ENCODE results near the gene FSCN2.

The FSCN2 gene

DNA sequence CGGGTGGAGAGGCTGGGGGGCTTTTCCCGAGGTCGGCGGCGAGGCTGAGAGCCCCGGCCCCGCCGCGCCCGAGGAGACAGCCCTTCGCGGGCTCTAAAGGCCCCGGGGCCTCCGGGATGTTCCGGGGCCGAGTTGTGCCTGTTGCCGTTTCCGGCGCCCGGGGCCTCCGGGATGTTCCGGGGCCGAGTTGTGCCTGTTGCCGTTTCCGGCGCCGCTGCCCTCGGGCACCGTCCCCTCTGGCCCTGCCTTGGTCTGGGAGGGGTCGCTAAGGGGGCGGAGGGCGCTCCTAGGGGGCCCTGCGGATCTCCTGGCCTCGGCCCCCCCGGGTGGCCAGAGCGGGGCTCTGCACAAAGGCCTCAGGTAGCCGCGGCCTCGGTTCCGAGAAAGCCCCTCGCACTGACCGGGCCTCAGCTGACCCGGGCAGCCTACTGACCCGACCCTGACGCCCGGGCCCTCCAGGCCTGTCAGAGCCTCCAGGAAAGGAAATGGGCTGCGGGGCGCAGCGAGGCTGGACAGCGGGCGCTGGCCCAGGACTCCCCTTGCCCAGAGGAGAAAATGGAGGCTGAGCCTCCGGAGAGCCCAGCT, 39.8 kb upstream of the FSCN2 start:
- TF ChIP-seq, protein P1, sequence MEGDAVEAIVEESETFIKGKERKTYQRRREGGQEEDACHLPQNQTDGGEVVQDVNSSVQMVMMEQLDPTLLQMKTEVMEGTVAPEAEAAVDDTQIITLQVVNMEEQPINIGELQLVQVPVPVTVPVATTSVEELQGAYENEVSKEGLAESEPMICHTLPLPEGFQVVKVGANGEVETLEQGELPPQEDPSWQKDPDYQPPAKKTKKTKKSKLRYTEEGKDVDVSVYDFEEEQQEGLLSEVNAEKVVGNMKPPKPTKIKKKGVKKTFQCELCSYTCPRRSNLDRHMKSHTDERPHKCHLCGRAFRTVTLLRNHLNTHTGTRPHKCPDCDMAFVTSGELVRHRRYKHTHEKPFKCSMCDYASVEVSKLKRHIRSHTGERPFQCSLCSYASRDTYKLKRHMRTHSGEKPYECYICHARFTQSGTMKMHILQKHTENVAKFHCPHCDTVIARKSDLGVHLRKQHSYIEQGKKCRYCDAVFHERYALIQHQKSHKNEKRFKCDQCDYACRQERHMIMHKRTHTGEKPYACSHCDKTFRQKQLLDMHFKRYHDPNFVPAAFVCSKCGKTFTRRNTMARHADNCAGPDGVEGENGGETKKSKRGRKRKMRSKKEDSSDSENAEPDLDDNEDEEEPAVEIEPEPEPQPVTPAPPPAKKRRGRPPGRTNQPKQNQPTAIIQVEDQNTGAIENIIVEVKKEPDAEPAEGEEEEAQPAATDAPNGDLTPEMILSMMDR (IDR thresholded peaks at IDR 0.05; ENCODE audit: low read depth, low read length) = no peak
- no peak for DNase-seq (ENCODE audit: extremely low read depth, low read depth)

DNA sequence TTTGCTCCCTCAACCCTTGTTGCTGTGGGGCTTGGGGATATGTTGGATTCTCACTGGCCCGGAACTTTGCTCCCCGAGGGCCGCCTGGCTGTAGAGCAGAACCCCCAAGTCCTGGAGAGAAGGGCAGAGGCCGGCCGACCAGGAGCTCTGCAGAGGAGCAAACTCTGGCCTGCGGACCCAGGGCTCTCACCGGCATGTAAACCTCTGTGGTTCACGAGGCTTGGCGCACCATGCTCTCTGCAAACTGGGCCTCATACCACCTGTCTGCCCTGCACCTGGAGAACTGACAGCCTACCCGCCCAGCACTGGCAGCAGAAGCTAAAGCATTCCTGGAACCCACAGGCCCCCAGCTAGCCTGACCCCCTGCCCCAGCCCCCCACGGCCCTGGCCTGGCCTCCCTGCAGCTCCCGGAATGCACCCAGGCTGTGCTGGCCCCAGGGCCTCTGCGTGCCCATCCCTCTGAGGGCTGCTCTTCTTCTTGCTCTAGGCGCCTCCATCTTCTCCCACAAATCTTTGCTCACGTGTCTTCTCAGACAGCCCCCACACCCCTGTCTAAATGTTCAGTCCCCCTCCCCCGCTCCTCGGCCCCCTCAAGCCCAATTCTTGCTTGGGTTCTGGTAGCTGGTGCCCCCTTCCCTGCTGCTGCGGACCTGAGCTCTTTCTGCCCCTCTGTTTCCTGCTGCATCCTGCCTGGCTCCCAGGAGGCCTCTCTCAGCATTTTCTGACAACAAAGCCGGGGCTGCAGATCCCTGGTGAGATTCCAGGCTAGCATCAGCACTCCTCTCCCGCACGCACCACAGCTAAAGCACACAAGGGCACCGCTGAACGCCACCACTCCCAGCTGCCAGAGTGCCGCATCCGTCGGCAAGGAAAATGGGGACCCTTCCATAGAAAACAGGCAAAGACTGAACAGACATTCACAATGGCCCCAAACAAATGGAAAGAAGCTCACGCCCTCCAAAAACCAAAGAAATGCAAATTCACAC, 38.9 kb upstream of the FSCN2 start:
- no peak for DNase-seq (ENCODE audit: extremely low read depth, low read depth)
- TF ChIP-seq, protein P1 (IDR thresholded peaks at IDR 0.05; ENCODE audit: low read depth, low read length) = no peak

- TF ChIP-seq, protein P1 (IDR thresholded peaks at IDR 0.05; ENCODE audit: low read depth, low read length) = no peak
- no peak for DNase-seq (ENCODE audit: extremely low read depth, low read depth)
These were observed 37.9 kb upstream of the FSCN2 start for GRCh38 chr17:81489998-81490992.

DNA sequence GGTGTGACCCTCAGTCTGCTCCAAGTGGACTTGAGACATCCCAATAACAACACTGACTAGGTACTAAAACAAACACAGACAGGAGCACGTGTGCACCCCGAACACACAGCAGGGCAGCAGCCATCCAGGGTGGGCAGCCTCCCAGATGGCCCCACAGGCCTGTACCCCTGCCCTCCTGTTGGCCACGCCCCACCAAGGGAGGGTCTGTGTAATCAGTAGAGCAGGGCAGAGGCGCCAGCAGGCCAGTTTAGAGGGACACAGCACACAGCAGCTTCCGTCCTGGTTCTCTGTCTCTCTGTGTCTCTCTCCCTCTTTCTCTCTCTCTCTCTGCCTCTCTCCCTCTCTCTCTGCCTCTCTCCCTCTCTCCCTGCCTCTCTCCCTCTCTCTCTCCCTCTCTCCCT, 37.0 kb upstream of the FSCN2 start:
- DNase-seq (ENCODE audit: extremely low read depth, low read depth) = no peak
- TF ChIP-seq, protein P1 (IDR thresholded peaks at IDR 0.05; ENCODE audit: low read depth, low read length) = no peak

DNA sequence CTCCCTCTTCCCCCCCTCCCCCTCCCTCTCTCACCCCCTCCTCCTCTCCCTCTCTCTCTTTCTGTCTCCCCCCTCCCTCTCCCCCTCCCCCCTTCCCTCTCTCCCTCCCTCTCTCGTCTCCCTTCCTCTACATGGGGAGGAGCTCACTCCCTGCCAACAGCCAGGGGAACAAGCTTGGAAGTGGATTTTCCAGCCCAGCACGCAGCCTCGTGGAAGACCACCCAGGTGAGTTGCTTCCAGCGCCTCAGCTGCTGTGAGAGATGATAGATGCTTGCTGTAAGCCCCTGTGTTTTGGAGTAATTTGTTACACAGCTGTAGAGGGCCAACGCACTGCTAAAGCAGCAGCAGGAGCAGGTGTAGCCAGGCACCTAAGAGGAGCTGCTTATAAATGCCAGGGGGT, 36.4 kb upstream of the FSCN2 start:
- no peak for DNase-seq (ENCODE audit: extremely low read depth, low read depth)
- TF ChIP-seq, protein P1 (IDR thresholded peaks at IDR 0.05; ENCODE audit: low read depth, low read length) = no peak

DNA sequence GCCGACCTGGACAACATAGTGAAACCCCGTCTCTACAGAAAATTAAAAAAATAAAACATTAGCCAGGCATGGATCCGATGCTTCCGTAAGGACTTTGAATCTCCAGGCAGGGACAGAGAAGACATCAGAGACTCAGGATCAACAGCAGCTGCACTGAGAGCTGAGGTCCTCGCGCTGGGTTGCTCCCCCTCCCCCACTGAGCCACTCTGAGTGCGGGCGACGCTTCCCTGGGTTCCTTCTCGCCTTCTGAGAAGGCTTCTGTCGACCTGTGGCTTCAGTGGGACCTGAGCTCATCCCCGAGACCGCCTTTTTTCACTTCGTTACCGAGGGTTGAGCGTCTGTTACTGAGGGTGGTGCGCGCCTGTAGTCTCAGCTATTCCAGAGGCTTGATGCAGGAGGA, 36.0 kb upstream of the FSCN2 start:
- TF ChIP-seq, protein P1 (IDR thresholded peaks at IDR 0.05; ENCODE audit: low read depth, low read length) = no peak
- DNase-seq (ENCODE audit: extremely low read depth, low read depth) = no peak
